ENCODE results near the gene MAPK7. TPM values are rescaled to one million over a fixed set of nuclear protein-coding genes. Genes with fewer than 3 reads are reported as not detected.

MAPK7 gene
- total RNA-seq, 1 experiment from 2014 or later: 2.1 TPM

DNA sequence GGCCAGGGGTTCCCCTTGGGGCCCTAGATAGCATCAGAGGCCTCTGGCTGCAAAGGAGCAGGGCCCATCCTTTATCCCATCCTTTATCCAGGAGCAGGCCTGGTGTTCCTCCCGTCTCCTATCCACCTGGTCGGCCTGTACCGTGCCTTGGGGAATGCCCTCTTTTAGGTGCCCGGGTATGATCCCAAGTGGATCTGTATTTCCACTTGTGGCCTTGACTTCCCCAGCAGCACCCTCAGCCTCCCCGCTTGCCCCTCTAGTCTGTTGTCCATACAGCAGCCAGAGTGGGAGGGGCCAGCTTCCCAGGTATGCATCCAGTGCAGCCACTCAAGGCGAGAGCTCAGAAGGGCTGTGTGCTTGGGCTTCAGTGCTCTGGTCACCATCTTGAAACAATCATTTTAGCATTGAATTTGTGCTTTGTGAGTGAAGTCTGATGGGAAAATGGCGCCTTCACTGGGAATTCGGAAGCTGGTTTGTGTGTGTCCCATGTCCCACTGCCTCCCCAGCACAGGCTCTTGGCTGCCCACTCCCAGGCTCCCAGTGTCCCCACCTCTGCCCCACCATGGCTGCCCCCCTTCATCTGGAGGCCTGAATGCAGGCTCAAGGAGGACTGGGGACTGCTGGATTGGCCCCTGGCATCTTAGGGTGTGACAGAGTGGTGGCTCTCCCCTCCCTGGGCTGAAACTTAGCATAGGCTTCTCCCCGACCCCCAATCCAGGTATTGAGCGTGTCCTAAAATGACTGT lies 29.5 kb downstream of the MAPK7 start:
- in situ Hi-C loops (cut with HindIII; ENCODE audit: low pct_unique_long_range_greater_than_20kb, low sequenced_read_pairs): no loop called here

DNA sequence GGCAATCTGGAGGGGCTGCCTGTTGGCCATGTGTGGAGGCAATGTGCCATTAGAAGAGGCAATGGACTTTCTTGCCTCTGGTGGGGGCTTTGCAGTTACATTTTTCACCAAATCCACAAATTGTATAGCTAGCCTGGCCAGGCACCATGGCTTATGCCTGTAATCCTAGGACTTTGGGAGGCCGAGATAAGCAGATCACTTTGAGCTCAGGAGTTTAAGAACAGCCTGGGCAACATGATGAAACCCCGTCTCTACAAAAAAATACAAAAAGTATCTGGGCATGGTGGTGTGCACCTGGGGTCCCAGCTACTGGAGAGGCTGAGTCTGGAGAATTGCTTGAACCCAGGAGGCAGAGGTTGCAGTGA lies 30.0 kb downstream of the MAPK7 start:
- in situ Hi-C loops (cut with HindIII; ENCODE audit: low pct_unique_long_range_greater_than_20kb, low sequenced_read_pairs): no loop called here
- DNase-seq (ENCODE audit: low read depth, low spot score): no peak

More for the DNA sequence above, 29.5 kb downstream of the MAPK7 start:
- DNase-seq (ENCODE audit: low read depth, low spot score): no peak

DNA sequence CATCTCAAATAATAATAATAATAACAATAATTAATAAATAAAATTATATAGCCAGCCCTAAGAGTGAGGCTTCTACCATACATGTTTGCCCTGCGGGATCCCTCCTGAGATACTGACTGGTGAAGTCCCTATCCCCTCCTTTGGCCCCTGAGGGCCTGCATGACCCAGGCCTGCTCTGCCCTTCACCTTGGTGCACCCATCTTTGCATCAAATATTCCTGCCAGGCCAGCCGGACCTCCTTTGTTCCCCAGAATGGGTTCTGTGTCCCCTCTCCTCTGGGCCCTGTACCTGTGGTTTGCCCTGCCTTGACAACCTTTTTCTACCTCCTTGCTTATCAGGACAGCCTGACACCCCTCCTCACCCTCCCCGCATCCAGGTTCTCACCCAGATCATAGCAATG lies 30.8 kb downstream of the MAPK7 start:
- in situ Hi-C loops (cut with HindIII; ENCODE audit: low pct_unique_long_range_greater_than_20kb, low sequenced_read_pairs): no loop called here
- no peak for DNase-seq (ENCODE audit: low read depth, low spot score)

DNA sequence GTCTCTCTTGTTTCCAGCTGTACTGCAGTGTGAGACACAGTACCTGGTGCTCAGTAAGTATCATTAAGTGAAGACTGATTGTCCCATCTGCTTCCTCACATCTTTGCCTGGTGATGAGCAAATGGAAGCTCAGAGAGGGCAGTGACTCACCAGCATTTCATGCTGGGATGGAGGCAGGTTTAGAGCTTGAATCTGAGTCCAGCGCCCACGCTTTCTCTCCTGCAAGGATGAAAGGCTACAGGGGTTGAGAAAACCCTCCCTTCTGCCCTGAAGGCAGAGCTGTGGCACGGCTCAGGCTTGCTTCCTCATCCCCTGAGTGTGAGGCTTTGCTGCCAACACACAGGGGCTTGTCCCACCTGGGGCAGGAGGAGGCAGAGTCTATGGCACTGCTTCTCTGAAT lies 31.2 kb downstream of the MAPK7 start:
- no peak for DNase-seq (ENCODE audit: low read depth, low spot score)
- in situ Hi-C loops (cut with HindIII; ENCODE audit: low pct_unique_long_range_greater_than_20kb, low sequenced_read_pairs): no loop called here

DNA sequence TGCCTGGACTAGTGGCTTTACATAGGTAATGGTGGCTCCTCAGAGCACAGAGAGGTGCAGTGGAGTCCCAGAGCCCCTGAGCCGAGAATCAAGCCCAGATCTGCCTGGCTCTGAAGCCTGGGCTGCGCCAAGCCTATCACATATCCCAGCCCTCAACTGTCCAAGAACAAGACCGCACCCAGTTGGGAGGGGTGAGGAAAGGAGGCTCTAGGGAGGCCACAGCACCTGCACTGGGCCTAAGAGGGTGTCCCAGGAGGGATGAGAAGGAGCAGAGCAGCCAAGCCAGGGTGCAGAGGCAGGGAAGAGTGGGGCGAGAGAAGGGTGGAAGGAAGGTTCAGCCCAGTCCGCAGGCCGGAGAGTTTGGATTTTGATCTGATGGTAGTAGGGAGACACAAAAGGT lies 31.8 kb downstream of the MAPK7 start:
- in situ Hi-C loops (cut with HindIII; ENCODE audit: low pct_unique_long_range_greater_than_20kb, low sequenced_read_pairs): no loop called here
- DNase-seq (ENCODE audit: low read depth, low spot score): no peak

DNA sequence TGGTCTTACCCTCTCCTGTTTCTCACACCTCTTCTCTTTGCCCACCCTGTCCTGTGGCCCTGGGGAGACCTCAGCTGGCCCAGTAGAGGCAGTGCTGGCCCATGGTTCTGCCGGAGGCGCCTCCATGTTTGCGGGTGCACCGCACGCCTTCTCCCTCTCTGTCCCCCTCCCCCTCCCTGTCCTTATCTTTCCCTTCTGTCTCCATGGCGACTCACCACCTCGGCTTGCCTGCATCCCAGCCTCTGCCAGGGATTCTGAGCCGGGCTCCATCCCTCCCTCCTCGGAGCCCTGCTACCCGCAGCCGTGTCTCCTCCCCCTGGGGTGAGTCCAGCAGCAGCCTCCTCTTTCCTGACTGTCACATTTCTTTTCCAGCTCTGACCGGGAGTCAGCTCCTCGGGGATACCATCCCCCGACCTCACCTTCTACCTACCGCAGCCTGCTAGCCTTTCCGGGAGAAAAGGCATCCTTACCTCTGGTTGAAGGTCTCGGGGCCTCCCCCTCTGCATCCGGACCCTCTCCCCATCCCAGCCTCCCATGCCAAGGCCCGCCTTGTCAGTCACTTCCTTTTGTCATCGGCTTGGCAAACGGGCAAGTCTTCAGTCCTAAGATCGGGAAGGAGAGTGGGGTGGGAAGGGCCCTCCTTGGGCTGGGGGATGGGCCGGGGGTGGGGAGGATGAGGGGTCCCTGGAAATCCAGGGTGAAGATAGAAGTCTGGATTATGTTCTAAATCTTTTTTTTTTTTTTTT lies 32.8 kb downstream of the MAPK7 start, which contains the start of gene RNF112:
Gene RNF112, plus strand, starts transcription at position 358 of the 746 bp plus-strand sequence. Its CDS starts 177 bp downstream, at position 535.
- no peak for DNase-seq (ENCODE audit: low read depth, low spot score)
- in situ Hi-C loops (cut with HindIII; ENCODE audit: low pct_unique_long_range_greater_than_20kb, low sequenced_read_pairs): no loop called here

DNA sequence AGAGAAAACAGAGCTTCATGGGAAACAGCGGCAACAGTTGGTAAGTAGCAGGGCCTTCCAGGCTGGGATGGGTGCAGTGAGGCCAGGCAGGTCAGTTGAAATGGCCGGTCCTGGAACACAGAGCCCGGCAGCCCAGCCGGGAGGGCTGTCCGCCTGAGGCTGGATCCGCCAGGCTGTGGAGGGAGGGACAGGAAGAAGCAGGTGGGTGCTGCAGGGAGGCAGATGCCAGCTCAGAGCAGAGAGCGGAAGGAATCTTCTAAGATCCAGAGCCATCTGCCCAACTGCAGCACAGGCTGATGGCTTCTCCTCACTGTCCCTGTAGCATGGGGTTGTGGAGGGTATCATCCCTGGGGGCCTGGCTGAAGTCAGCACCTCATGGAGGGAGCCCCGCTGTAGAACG lies 33.3 kb downstream of the MAPK7 start:
- in situ Hi-C loops (cut with HindIII; ENCODE audit: low pct_unique_long_range_greater_than_20kb, low sequenced_read_pairs): no loop called here
- no peak for DNase-seq (ENCODE audit: low read depth, low spot score)

DNA sequence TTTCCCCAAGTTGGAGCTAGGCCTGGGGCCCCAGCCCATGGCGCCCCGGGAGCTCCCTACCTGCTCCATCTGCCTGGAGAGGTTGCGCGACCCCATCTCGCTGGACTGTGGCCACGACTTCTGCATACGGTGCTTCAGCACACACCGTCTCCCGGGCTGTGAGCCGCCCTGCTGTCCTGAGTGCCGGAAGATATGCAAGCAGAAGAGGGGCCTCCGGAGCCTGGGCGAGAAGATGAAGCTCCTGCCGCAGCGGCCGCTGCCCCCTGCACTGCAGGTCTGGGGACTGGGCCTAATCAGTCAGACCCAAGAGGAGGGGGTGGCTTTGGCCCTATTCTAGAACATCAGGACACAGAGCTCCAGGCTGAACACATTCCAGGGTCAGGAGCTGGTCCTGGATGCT lies 34.2 kb downstream of the MAPK7 start:
- in situ Hi-C loops (cut with HindIII; ENCODE audit: low pct_unique_long_range_greater_than_20kb, low sequenced_read_pairs): no loop called here
- DNase-seq (ENCODE audit: low read depth, low spot score): no peak

DNA sequence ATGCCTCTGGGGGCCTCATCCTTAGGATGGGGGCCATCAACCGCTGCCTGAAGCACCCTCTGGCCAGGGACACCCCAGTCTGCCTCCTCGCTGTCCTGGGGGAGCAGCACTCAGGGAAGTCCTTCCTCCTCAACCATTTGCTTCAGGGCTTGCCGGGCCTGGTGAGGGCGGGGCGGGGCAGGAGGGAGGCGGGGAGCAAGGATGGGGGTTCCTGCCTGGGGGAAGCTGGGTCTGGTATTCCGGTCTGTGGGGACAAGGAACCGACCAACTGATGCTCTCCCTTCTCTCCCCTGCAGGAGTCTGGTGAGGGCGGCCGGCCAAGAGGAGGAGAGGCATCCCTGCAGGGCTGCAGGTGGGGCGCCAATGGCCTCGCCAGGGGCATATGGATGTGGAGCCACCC lies 34.7 kb downstream of the MAPK7 start:
- no peak for DNase-seq (ENCODE audit: low read depth, low spot score)
- in situ Hi-C loops (cut with HindIII; ENCODE audit: low pct_unique_long_range_greater_than_20kb, low sequenced_read_pairs): no loop called here

DNA sequence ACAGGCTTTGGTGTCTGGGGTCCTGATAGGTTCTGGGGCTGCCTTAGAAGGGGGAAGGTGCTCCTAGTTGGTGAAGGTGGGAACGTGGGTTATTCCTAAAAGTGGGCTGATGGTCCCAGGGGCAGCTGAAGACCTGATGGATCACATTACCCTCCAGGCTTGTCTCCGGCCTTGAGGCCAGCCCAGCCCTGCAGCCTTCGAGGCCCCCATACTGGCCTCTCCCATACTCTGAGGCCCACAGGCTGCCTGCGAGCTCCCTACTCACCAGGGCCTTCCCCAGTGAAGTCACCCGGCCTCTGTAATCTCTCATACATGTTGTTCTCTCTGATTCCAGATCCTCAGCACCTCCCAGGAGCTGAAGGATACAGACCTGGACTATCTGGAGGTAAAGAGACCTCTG lies 35.5 kb downstream of the MAPK7 start:
- no peak for DNase-seq (ENCODE audit: low read depth, low spot score)
- in situ Hi-C loops (cut with HindIII; ENCODE audit: low pct_unique_long_range_greater_than_20kb, low sequenced_read_pairs): no loop called here

DNA sequence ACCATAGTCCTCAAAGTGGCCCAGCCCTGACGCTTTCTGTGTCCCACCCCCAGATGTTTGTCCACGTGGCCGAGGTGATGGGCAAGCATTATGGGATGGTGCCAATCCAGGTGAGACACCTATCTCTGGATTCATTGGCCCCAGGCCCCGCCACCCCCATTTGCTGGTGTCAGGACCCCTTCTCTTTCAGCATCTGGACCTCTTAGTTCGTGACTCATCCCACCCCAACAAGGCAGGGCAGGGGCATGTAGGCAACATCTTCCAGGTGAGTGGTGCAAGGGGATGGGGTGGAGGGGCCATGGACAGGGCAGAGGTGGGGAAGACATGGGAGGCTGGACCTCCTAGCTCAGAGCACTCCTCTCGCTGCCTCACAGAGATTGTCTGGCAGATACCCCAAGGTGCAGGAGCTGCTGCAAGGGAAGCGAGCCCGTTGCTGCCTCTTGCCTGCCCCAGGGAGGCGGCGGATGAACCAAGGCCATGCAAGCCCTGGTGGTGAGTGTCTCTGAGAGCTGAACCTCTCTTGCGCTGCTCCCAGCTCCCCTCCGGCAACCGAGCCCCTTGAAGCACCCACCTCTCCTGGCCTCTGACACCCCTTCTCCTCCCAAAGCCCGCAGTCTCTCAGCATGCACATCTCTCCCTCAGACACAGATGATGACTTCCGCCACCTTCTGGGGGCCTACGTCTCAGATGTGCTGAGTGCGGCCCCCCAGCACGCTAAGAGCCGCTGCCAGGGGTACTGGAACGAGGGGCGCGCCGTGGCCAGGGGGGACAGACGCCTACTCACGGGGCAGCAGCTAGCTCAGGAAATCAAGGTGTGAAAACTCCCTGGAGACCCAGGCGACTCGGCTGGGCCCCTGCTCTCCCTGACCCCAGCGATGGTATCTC lies 36.3 kb downstream of the MAPK7 start:
- in situ Hi-C loops (cut with HindIII; ENCODE audit: low pct_unique_long_range_greater_than_20kb, low sequenced_read_pairs): no loop called here
- DNase-seq (ENCODE audit: low read depth, low spot score): no peak

DNA sequence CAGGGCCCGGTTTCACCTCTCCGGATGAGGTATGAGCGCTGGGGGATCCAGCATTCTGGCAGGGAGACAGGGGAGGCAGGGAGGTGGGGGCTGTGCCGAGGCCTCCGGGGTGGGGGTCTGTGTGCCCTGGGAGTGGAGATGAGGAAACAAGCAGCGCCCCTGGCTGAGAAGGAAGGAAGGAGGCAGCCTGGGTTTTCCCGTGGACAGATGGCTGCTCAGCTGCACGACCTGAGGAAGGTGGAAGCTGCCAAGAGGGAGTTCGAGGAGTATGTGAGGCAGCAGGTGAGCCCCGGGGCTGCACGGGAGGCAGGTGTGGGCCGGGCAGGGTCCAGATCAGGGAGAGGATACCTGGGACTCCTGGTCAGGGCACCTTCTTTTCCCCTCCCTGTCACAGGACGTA lies 37.0 kb downstream of the MAPK7 start:
- in situ Hi-C loops (cut with HindIII; ENCODE audit: low pct_unique_long_range_greater_than_20kb, low sequenced_read_pairs): no loop called here
- no peak for DNase-seq (ENCODE audit: low read depth, low spot score)

DNA sequence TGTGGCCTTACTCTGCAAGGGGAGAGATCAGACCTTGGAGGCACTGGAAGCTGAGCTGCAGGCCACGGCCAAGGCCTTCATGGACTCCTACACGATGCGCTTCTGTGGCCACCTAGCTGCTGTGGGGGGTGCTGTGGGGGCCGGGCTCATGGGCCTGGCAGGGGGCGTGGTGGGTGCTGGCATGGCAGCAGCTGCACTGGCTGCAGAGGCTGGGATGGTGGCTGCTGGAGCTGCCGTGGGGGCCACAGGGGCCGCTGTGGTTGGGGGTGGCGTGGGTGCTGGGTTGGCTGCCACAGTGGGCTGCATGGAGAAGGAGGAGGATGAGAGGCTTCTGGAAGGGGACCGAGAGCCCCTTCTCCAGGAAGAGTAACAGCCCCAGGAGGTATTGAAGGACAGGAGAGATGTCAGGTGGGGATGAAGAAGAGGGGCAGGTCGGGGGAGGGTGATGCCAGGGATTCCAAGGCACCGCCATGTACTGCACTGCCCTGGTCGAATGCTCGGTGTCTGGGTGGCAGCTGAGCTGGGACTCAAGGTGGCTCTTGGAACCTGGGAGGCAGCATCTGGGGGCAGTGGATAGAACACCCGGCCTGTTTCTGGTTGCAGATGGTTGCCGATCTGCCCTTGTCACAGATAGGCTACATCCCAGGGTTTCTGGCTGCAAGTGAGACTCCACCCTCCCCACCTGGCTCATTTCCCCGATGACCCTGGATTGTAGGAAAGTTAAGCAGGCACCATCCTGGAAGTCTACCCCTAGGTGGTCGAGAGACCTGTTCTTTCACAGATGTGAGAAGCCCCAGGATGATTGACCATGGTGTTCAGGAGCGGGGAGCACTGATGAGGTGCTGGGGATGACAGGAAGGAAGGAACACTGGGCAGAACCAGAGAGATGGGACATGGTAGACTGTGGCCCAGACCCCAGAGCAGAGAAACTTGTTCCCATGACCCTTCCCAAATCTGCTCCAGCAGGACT lies 37.8 kb downstream of the MAPK7 start:
- no peak for DNase-seq (ENCODE audit: low read depth, low spot score)
- in situ Hi-C loops (cut with HindIII; ENCODE audit: low pct_unique_long_range_greater_than_20kb, low sequenced_read_pairs): no loop called here

DNA sequence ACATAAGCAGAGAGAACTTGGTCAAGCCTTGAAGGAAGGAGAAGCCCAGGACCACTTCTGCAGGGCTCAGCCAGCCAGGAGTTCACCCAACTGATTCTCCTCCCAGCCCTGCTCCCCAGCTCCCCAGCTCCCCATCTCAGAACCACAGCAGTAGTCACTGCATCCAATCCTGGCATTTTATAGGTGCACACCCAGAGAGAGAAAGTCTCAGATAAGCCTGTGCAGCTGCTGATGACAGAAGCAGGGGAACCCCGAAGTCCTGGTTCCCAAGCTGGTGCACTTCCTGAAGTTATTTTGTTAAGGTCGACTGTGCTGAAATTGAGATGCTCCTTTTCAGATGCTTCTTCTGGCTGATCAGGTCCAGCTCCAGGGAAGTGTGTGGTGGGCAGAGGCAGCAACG lies 39.3 kb downstream of the MAPK7 start:
- DNase-seq (ENCODE audit: low read depth, low spot score): no peak

DNA sequence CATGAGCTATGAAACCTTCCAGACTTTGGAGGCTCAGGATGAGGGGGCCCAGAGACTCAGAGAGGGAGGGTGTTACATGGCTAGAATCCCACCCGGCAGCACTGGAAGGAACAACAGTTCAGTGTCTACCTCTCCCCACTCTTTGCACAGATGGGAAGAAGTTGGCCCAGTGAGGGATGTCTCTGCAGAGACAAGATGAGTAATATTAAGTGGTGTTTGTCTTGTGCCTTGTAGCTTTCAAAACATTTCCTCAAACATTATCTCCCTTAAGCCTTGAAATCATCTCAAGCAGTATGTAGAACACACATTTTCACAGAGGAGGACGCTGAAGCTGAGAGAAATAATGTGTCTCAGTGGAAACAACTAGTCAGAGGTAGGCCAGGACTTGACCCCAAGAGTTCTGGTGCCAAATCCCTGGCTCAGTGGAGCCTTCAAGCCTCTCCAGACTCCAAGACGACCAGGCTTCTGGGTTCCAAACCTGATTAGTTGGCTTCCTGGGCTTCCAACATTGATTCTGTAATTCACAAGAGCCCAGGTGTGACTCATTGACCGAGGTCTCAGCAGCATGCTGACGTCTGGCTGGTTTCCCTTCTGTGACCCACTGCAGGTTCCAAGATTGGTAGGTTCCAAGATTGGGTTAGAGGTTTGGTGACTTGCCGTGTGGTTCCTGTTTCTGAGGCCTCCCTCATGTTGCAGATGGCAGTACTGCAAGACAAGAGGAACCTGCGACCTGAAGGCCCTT lies 40.1 kb downstream of the MAPK7 start:
- no peak for DNase-seq (ENCODE audit: low read depth, low spot score)

More for the DNA sequence above, 39.3 kb downstream of the MAPK7 start:
- in situ Hi-C loops (cut with HindIII; ENCODE audit: low pct_unique_long_range_greater_than_20kb, low sequenced_read_pairs): no loop called here

DNA sequence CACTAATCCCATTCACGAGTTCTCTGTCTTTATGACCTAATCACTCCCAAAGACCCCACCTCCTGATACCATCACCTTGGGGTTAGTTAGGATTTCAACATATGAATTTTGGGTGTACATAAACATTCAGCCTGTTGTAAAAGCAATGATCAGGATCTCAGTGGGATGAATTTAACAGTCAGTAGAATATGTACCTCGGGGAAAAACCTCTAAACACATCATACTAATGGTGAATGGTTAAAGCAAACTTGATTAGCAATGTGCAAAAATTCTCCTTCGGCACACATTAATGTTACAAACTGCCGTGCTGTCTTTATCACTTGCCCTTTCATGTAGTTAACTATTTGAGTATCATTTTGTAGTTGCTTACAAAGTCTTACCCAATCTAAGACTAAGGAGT lies 42.9 kb downstream of the MAPK7 start:
- in situ Hi-C loops (cut with HindIII; ENCODE audit: low pct_unique_long_range_greater_than_20kb, low sequenced_read_pairs): no loop called here
- no peak for DNase-seq (ENCODE audit: low read depth, low spot score)

More for the DNA sequence above, 40.1 kb downstream of the MAPK7 start:
- in situ Hi-C loops (cut with HindIII; ENCODE audit: low pct_unique_long_range_greater_than_20kb, low sequenced_read_pairs): no loop called here

DNA sequence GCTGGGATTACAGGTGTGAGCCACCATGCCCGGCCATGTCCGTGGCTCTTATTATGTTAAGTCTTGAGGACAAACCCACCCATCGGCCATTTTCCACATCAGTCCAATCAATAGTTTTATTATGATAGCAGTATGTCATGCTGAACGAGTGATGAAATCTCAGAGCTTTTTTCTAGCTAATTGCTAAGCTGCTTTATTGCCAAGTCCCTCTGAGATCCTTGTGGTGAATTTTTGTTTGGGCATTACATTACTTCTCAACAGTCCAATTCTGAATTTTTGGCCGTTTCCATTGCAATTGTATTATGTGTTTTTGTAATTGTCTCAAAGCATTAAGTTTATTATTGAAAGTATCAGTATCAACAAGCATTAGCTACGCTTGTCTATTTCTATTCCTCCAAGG lies 43.6 kb downstream of the MAPK7 start:
- in situ Hi-C loops (cut with HindIII; ENCODE audit: low pct_unique_long_range_greater_than_20kb, low sequenced_read_pairs): no loop called here
- DNase-seq (ENCODE audit: low read depth, low spot score): no peak

All from SK-MEL-5 (cell line).